ENCODE results near the gene SLC51B.
"Not testable (repeated sequence)": the region's sequence is repeated elsewhere in the genome, so short reads cannot be mapped to it uniquely, and the experiment has no call there.

SLC51B gene

GRCh38 chr15:65042776-65043327, 2.3 kb upstream of the SLC51B start:
- DNase-seq (ENCODE audit: low read depth): no peak

GRCh38 chr15:65044218-65044617, 969 bp upstream of the SLC51B start:
- DNase-seq (ENCODE audit: low read depth): not testable (repeated sequence)

- DNase-seq (ENCODE audit: low read depth): no peak
Observed at GRCh38 chr15:65048241-65048640, 3.1 kb downstream of the SLC51B start.

- DNase-seq (ENCODE audit: low read depth): peak; percentile 75
Observed at GRCh38 chr15:65049418-65049840, 4.2 kb downstream of the SLC51B start.

- DNase-seq (ENCODE audit: low read depth): no peak
Observed at GRCh38 chr15:65050270-65050669, 5.1 kb downstream of the SLC51B start.

GRCh38 chr15:65051266-65051665, 6.1 kb downstream of the SLC51B start:
- DNase-seq (ENCODE audit: low read depth): no peak

- DNase-seq (ENCODE audit: low read depth): no peak
Observed at GRCh38 chr15:65052956-65053355, 7.8 kb downstream of the SLC51B start.

GRCh38 chr15:65054333-65055200, 9.4 kb downstream of the SLC51B start:
- no peak for DNase-seq (ENCODE audit: low read depth)

- no peak for DNase-seq (ENCODE audit: low read depth)
Observed at GRCh38 chr15:65055201-65055870, 10.1 kb downstream of the SLC51B start.

- no peak for DNase-seq (ENCODE audit: low read depth)
Observed at GRCh38 chr15:65056106-65056505, 10.9 kb downstream of the SLC51B start.

GRCh38 chr15:65056868-65057548, 11.8 kb downstream of the SLC51B start:
- no peak for DNase-seq (ENCODE audit: low read depth)

- no peak for DNase-seq (ENCODE audit: low read depth)
Observed at GRCh38 chr15:65057549-65057940, 12.4 kb downstream of the SLC51B start.

- DNase-seq (ENCODE audit: low read depth): no peak
Observed at GRCh38 chr15:65058394-65059368, 13.5 kb downstream of the SLC51B start.

GRCh38 chr15:65059369-65059750, 14.2 kb downstream of the SLC51B start:
- DNase-seq (ENCODE audit: low read depth): no peak

- no peak for DNase-seq (ENCODE audit: low read depth)
Observed at GRCh38 chr15:65059931-65060596, 14.9 kb downstream of the SLC51B start.

- no peak for DNase-seq (ENCODE audit: low read depth)
Observed at GRCh38 chr15:65060641-65061397, 15.6 kb downstream of the SLC51B start.

GRCh38 chr15:65062061-65062460, 16.9 kb downstream of the SLC51B start:
- no peak for DNase-seq (ENCODE audit: low read depth)

GRCh38 chr15:65062726-65063125, 17.5 kb downstream of the SLC51B start:
- no peak for DNase-seq (ENCODE audit: low read depth)

GRCh38 chr15:65066001-65066634, 20.9 kb downstream of the SLC51B start:
- DNase-seq (ENCODE audit: low read depth): no peak

All from stimulated activated CD8-positive, alpha-beta memory T cell treated with anti-CD3 and anti-CD28 coated beads, Interleukin-15, amount 100 ng/mL, for 24 hours (primary cell).